Right lobe of liver (tissue), 6 donors: Measurements from ENCODE around the gene HDGFL2. TPM values are rescaled to one million over a fixed set of nuclear protein-coding genes. Genes with fewer than 3 reads are reported as not detected.

Source experiments
- ATAC-seq, 4 donors: fragments of 200-7000 bp; cut with Tn5 transposase; one replicate each; pipeline ENCODE4 v1.9.1; 2020; ENCODE audit warnings: mild to moderate bottlenecking in 4 of 4, moderate library complexity in 4 of 4
- DNase-seq, 3 donors: peaks; one replicate each; pipeline ENCODE4 v3.0.0-alpha.2; 2020
- H3K27ac ChIP-seq, 3 donors: fragments of 200-600 bp; one replicate each; pipeline ENCODE4 v1.8.0; 2022
- H3K27me3 ChIP-seq, 2 donors: fragments of 200-600 bp; one replicate each; pipeline ENCODE4 v1.8.0; 2022
- H3K36me3 ChIP-seq, 4 donors: fragments of 200-600 bp; sonication (generic) in 1 of 4; one replicate each; pipeline versions ENCODE4 v1.5.1 to v1.8.0; 2017 to 2022; ENCODE audit warnings: control low read depth in 1 of 4
- H3K4me1 ChIP-seq, 4 donors: fragments of 200-600 bp; sonication (generic) in 1 of 4; one replicate each; pipeline versions ENCODE4 v1.5.1 to v1.8.0; 2017 to 2022; ENCODE audit warnings: control low read depth in 1 of 4
- H3K4me3 ChIP-seq, 3 donors: fragments of 200-600 bp; one replicate each; pipeline ENCODE4 v1.8.0; 2022
- H3K9me3 ChIP-seq, 4 donors: fragments of 200-600 bp; sonication (generic) in 1 of 4; one replicate each; pipeline versions ENCODE4 v1.5.1 to v1.8.0; 2017 to 2022; ENCODE audit warnings: control low read depth in 1 of 4
- CTCF ChIP-seq, 4 donors: fragments of 200-600 bp in 3 of 4; fragments of 450-650 bp in 1 of 4; IDR thresholded peaks; one replicate each; pipeline versions ENCODE4 v1.5.1 to v1.8.0; 2016 to 2022; ENCODE audit warnings: antibody characterized with exemption in 4 of 4, mild to moderate bottlenecking in 2 of 4
- POLR2A ChIP-seq: fragments of 450-650 bp; IDR thresholded peaks from one replicate; pipeline ENCODE4 v1.6.1; 2017; ENCODE audit warnings: antibody characterized with exemption, mild to moderate bottlenecking
- WGBS: methylation state at CpG from one replicate; pipeline ENCODE4 v1.1.6; 2018; ENCODE audit warnings: low coverage, low lambda C conversion rate; ENCODE audit not compliant: insufficient coverage; ENCODE audit errors: missing lambda C conversion rate; 5-methylcytosine and 5-hydroxymethylcytosine counted together
- intact Hi-C, 2 donors: fragments of 100-400 bp; cut with DNase I; formaldehyde crosslinking; loops; one replicate each; pipeline versions ENCODE4 v1.11.2 to v1.14.1; 2022
- total RNA-seq, 6 experiments: library from RNA; depleted of rRNA in 2 of 6; stranded (reverse); fragments of >200 nt in 2 of 6; fragmentation: NEBNext Ultra II Directional in 3 of 6; extraction: Animal tissue kit (Norgen Biotek cat#: 25700) in 3 of 6; gene quantifications; one replicate each; pipeline versions ENCODE4 v1.1.0 to v1.2.4, GENCODE V29; 2016 to 2023
- donor health status: DM: no; HTN: yes; CAD: no.
- donor health status: DM: no; HTN: no; CAD: no.
- donor health status: DM: no; HTN: no; CAD: no.
- donor health status: DM: no; HTN: yes; CAD: no.
- donor health status: DM: no; HTN: yes; CAD: no.

Gene HDGFL2
- total RNA-seq, 6 experiments from 2014 or later = 8.4 to 16.3 (median 14.0) TPM

GRCh38 chr19:4503132-4503824 is 31.2 kb downstream of the HDGFL2 start:
- no peaks in the 10 kb centered on the region for H3K27me3 ChIP-seq
- intact Hi-C loops = no loop called here
- peaks cover 0 to 64% (median 13%) of the 10 kb centered on the region in 4 donors for H3K36me3 ChIP-seq
- H3K4me3 ChIP-seq = no peak overlapping the region
- H3K27ac ChIP-seq = no peak overlapping the region
- ATAC-seq (peak in 2 of 4 donors; percentile 1 to 4), DNase-seq (no peak)
- no peaks in the 10 kb centered on the region for H3K4me1 ChIP-seq
- H3K9me3 ChIP-seq = no peaks in the 10 kb centered on the region
- TF ChIP-seq POLR2A = no peak
- no peak for TF ChIP-seq CTCF (IDR thresholded peaks at IDR 0.05)
- no CpG with 5 or more reads among the region's 25 CpGs for WGBS

- H3K36me3 ChIP-seq = peaks cover 0 to 64% (median 13%) of the 10 kb centered on the region in 4 donors
- H3K27ac ChIP-seq = no peak overlapping the region
- intact Hi-C loops = no loop called here
- no peaks in the 10 kb centered on the region for H3K4me1 ChIP-seq
- H3K9me3 ChIP-seq = no peaks in the 10 kb centered on the region
- H3K4me3 ChIP-seq = no peak overlapping the region
- TF ChIP-seq CTCF (IDR thresholded peaks at IDR 0.05) (no peak), POLR2A (no peak)
- WGBS = 91% methylated on average over 6 of the region's 10 CpGs
- ATAC-seq = no peak
- DNase-seq = no peak
- H3K27me3 ChIP-seq = no peaks in the 10 kb centered on the region
Measured at GRCh38 chr19:4503825-4504170, 31.7 kb downstream of the HDGFL2 start.

- no peak for TF ChIP-seq POLR2A
- TF ChIP-seq CTCF (IDR thresholded peaks at IDR 0.05) = no peak
- ATAC-seq (peak in 2 of 4 donors; percentile 2 to 3), DNase-seq (peak in 1 of 3 donors; percentile 54)
- Histone ChIP-seq H3K27me3 (no peaks in the 10 kb centered on the region), H3K4me3 (no peak overlapping the region), H3K4me1 (no peaks in the 10 kb centered on the region), H3K27ac (no peak overlapping the region), H3K36me3 (peaks cover 0 to 63% (median 13%) of the 10 kb centered on the region in 4 donors), H3K9me3 (no peaks in the 10 kb centered on the region)
- intact Hi-C loops = no loop called here
- WGBS = 60% methylated on average over 1 of the region's 23 CpGs
Measured at GRCh38 chr19:4504297-4504701, 32.2 kb downstream of the HDGFL2 start.

- Histone ChIP-seq H3K9me3 (no peaks in the 10 kb centered on the region), H3K4me3 (no peak overlapping the region), H3K27ac (no peak overlapping the region), H3K4me1 (no peaks in the 10 kb centered on the region), H3K27me3 (no peaks in the 10 kb centered on the region), H3K36me3 (peaks cover 0 to 61% (median 13%) of the 10 kb centered on the region in 4 donors)
- intact Hi-C loops = no loop called here
- TF ChIP-seq CTCF (IDR thresholded peaks at IDR 0.05) = no peak
- no peak for TF ChIP-seq POLR2A
- ATAC-seq (peak in 2 of 4 donors; percentile 2 to 5), DNase-seq (peak in 1 of 3 donors; percentile 22)
- WGBS = 0% methylated on average over 2 of the region's 15 CpGs
Measured at GRCh38 chr19:4504891-4505569, 32.9 kb downstream of the HDGFL2 start.
